GM12864 (cell line): Measurements from ENCODE around the gene MAGED2.
"Not testable (repeated sequence)": the region's sequence is repeated elsewhere in the genome, so short reads cannot be mapped to it uniquely, and the experiment has no call there.

Source experiments
- DNase-seq: peaks from one replicate; pipeline ENCODE4 v3.0.0-alpha.2; 2011; ENCODE audit warnings: low read depth
- H3K4me3 ChIP-seq: 2 replicates; pipeline ENCODE4 v1.5.1; 2011; ENCODE audit warnings: mild to moderate bottlenecking, low read depth, low read length, control low read depth
- TF ChIP-seq, protein P1 (sequence below): IDR thresholded peaks from 2 replicates; pipeline ENCODE4 v1.5.1; 2011; ENCODE audit warnings: low read depth, mild to moderate bottlenecking, moderate library complexity, low read length, control low read depth, inconsistent platforms; ENCODE audit errors: missing control alignments

The MAGED2 gene

DNA sequence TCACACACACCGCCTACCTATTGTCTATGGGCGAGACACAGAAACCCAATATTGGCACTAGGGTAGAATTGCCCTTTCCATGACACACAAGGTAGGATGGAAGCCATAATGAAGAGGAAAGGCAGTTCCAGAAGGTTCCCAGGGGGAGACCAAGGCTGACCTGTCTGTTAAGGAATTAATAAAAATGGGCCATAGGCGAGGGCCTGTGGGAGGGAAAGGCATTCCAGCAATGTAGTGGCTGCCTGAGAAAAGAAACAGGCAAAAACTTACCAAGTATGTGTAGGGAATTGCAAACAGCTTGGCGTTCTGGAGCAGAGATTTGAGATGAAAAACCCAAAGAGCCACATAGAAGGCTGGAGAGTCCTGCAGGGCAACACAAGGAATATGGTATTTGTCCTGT lies 19.1 kb downstream of the MAGED2 start:
- TF ChIP-seq, protein P1, sequence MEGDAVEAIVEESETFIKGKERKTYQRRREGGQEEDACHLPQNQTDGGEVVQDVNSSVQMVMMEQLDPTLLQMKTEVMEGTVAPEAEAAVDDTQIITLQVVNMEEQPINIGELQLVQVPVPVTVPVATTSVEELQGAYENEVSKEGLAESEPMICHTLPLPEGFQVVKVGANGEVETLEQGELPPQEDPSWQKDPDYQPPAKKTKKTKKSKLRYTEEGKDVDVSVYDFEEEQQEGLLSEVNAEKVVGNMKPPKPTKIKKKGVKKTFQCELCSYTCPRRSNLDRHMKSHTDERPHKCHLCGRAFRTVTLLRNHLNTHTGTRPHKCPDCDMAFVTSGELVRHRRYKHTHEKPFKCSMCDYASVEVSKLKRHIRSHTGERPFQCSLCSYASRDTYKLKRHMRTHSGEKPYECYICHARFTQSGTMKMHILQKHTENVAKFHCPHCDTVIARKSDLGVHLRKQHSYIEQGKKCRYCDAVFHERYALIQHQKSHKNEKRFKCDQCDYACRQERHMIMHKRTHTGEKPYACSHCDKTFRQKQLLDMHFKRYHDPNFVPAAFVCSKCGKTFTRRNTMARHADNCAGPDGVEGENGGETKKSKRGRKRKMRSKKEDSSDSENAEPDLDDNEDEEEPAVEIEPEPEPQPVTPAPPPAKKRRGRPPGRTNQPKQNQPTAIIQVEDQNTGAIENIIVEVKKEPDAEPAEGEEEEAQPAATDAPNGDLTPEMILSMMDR, result no peak
- H3K4me3 ChIP-seq, result no peak overlapping the region
- no peak for DNase-seq

- TF ChIP-seq, protein P1, result no peak
- H3K4me3 ChIP-seq, result no peak overlapping the region
- no peak for DNase-seq
Measured at GRCh38 chrX:54838583-54838982, 31.0 kb downstream of the MAGED2 start.

GRCh38 chrX:54841184-54841874 lies 33.8 kb downstream of the MAGED2 start:
- DNase-seq, H3K4me3 ChIP-seq: not testable (repeated sequence)

GRCh38 chrX:54842607-54843006 lies 35.1 kb downstream of the MAGED2 start:
- no peak for DNase-seq
- no peak overlapping the region for H3K4me3 ChIP-seq
- TF ChIP-seq, protein P1, result no peak

GRCh38 chrX:54843050-54843449 lies 35.5 kb downstream of the MAGED2 start:
- H3K4me3 ChIP-seq, result no peak overlapping the region
- TF ChIP-seq, protein P1, result no peak
- no peak for DNase-seq

DNA sequence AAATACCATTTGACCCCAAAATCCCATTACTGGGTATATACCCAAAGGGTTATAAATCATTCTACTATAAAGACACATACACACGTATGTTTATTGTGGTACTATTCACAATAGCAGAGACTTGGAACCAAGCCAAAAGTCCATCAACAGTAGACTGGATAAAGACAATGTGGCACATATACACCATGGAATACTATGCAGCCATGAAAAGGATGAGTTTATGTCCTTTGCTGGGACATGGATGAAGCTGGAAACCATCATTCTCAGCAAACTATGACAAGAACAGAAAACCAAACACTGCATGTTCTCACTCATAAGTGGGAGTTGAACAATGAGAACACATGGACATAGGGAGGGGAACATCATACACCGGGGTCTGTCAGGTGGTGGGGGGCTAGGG lies 40.2 kb downstream of the MAGED2 start:
- H3K4me3 ChIP-seq, result not testable (repeated sequence)

GRCh38 chrX:54865208-54865607 lies 57.7 kb downstream of the MAGED2 start:
- no peak for DNase-seq
- no peak overlapping the region for H3K4me3 ChIP-seq
- TF ChIP-seq, protein P1, result no peak

More for the DNA sequence above, 40.2 kb downstream of the MAGED2 start:
- DNase-seq, result not testable (repeated sequence)
